ENCODE measurements around the gene NOP14.

GRCh38 chr4:3007724-3008123 is 44.5 kb upstream of the NOP14 start:
- TF ChIP-seq POLR2A (IDR thresholded peaks at IDR 0.05), result no peak
- TF ChIP-seq CTCF (IDR thresholded peaks at IDR 0.05), result no peak

All from testis (tissue), 2 donors.